Measurements from ENCODE around the gene FOXA1.

- no peak for TF ChIP-seq CTCF (IDR thresholded peaks at IDR 0.05 in 4 of 5, conservative IDR thresholded peaks at IDR 0.05 in 1 of 5)
- TF ChIP-seq POLR2A (IDR thresholded peaks at IDR 0.05), result no peak
Observed at GRCh38 chr14:37602605-37603453, 7.8 kb upstream of the FOXA1 start.

Data from gastrocnemius medialis (tissue), 4 donors.